Measurements from ENCODE around the gene ZC3H12A. TPM values are rescaled to one million over a fixed set of nuclear protein-coding genes. Genes with fewer than 3 reads are reported as not detected.

ZC3H12A gene
- total and polyA plus RNA-seq, 11 donors: 1.8 to 8.5 (median 4.5) TPM

GRCh38 chr1:37480581-37481288 lies 6.4 kb downstream of the ZC3H12A start:
- TF ChIP-seq POLR2A (IDR thresholded peaks at IDR 0.05) (no peak), CTCF (IDR thresholded peaks at IDR 0.05) (no peak)
- no peak for DNase-seq
- no peaks in the 10 kb centered on the region for H3K27me3 ChIP-seq
- no peak for ATAC-seq
- 77 to 87% (median 81%) methylated on average over 10 of the region's 10 CpGs for WGBS, 4 donors
- no peaks in the 10 kb centered on the region for H3K9me3 ChIP-seq
- peaks cover 14 to 79% (median 59%) of the 10 kb centered on the region in 12 donors for H3K4me1 ChIP-seq
- intact Hi-C loops (cut with DNase I): no loop called here
- peak overlapping the region in 7 of 12 donors; percentile 62 to 96 (median 91) for H3K27ac ChIP-seq
- peaks cover 0 to 80% (median 57%) of the 10 kb centered on the region in 9 donors for H3K36me3 ChIP-seq
- H3K4me3 ChIP-seq: no peak overlapping the region

GRCh38 chr1:37481289-37482003 lies 7.1 kb downstream of the ZC3H12A start:
- Histone ChIP-seq H3K27me3 (no peaks in the 10 kb centered on the region), H3K36me3 (peaks cover 0 to 74% (median 57%) of the 10 kb centered on the region in 9 donors), H3K4me3 (no peak overlapping the region), H3K27ac (peak overlapping the region in 1 of 12 donors; percentile 96), H3K9me3 (no peaks in the 10 kb centered on the region), H3K4me1 (peaks cover 9 to 79% (median 59%) of the 10 kb centered on the region in 12 donors)
- intact Hi-C loops (cut with DNase I): no loop called here
- DNase-seq (no peak), ATAC-seq (no peak)
- TF ChIP-seq CTCF (IDR thresholded peaks at IDR 0.05) (no peak), POLR2A (IDR thresholded peaks at IDR 0.05) (no peak)
- 85 to 94% (median 93%) methylated on average over 14 to 26 of the region's 26 CpGs for WGBS, 4 donors

GRCh38 chr1:37482004-37482785 lies 7.8 kb downstream of the ZC3H12A start:
- intact Hi-C loops (cut with DNase I): no loop called here
- ATAC-seq (no peak), DNase-seq (no peak)
- no peaks in the 10 kb centered on the region for H3K27me3 ChIP-seq
- no peaks in the 10 kb centered on the region for H3K9me3 ChIP-seq
- no peak for TF ChIP-seq POLR2A (IDR thresholded peaks at IDR 0.05)
- TF ChIP-seq CTCF (IDR thresholded peaks at IDR 0.05): no peak
- H3K36me3 ChIP-seq: peaks cover 0 to 74% (median 57%) of the 10 kb centered on the region in 9 donors
- 87 to 94% (median 89%) methylated on average over 18 of the region's 18 CpGs for WGBS, 4 donors
- peaks cover 4 to 79% (median 59%) of the 10 kb centered on the region in 12 donors for H3K4me1 ChIP-seq
- H3K27ac ChIP-seq: no peak overlapping the region
- no peak overlapping the region for H3K4me3 ChIP-seq
